ENCODE data around the gene FAM170B. TPM values are rescaled to one million over a fixed set of nuclear protein-coding genes. Genes with fewer than 3 reads are reported as not detected.

Gene FAM170B
- total RNA-seq, 6 donors from 2014 or later: 0.24 TPM; not detected in 5

DNA sequence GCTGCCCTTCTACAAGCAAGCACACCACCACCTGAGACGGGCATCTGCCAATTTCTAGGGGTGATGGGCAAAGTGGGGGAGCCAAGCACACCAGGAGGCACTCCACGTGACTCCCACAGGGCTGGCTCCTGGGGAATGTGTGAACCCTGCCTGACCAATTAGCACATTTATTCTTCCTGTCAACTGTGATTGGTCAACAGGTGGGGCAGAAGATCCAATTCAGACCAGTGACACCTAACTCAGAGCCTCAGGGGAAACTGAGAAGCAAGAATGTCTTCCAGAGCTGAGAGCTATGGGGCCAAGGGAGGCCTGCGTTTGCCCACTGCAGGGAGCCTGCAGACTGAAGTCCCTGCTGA lies 38.9 kb upstream of the FAM170B start:
- H3K9me3 ChIP-seq: no peaks in the 10 kb centered on the region
- H3K36me3 ChIP-seq: no peaks in the 10 kb centered on the region
- 86 to 100% methylated on average over 1 to 3 of the region's 3 CpGs for WGBS, 2 donors
- no peak overlapping the region for H3K4me3 ChIP-seq
- TF ChIP-seq EP300 (IDR thresholded peaks at IDR 0.05) (no peak), POLR2A (IDR thresholded peaks at IDR 0.05) (no peak), POLR2AphosphoS5 (IDR thresholded peaks at IDR 0.05) (no peak)
- TF ChIP-seq, protein P1, sequence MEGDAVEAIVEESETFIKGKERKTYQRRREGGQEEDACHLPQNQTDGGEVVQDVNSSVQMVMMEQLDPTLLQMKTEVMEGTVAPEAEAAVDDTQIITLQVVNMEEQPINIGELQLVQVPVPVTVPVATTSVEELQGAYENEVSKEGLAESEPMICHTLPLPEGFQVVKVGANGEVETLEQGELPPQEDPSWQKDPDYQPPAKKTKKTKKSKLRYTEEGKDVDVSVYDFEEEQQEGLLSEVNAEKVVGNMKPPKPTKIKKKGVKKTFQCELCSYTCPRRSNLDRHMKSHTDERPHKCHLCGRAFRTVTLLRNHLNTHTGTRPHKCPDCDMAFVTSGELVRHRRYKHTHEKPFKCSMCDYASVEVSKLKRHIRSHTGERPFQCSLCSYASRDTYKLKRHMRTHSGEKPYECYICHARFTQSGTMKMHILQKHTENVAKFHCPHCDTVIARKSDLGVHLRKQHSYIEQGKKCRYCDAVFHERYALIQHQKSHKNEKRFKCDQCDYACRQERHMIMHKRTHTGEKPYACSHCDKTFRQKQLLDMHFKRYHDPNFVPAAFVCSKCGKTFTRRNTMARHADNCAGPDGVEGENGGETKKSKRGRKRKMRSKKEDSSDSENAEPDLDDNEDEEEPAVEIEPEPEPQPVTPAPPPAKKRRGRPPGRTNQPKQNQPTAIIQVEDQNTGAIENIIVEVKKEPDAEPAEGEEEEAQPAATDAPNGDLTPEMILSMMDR (IDR thresholded peaks at IDR 0.05): no peak
- no peaks in the 10 kb centered on the region for H3K27me3 ChIP-seq
- DNase-seq (no peak), ATAC-seq (ENCODE audit: low FRiP score in 2 of 2) (no peak)
- no peak overlapping the region for H3K27ac ChIP-seq
- peaks cover 11 to 15% (median 13%) of the 10 kb centered on the region in 4 donors for H3K4me1 ChIP-seq

GRCh38 chr10:49172061-49172776 lies 38.4 kb upstream of the FAM170B start:
- WGBS, 2 donors: 88 to 94% methylated on average over 3 to 4 of the region's 4 CpGs
- no peaks in the 10 kb centered on the region for H3K36me3 ChIP-seq
- H3K9me3 ChIP-seq: no peaks in the 10 kb centered on the region
- H3K4me1 ChIP-seq: peaks cover 5 to 9% (median 7%) of the 10 kb centered on the region in 4 donors
- H3K27ac ChIP-seq: no peak overlapping the region
- TF ChIP-seq, protein P1 (IDR thresholded peaks at IDR 0.05): no peak
- TF ChIP-seq EP300 (IDR thresholded peaks at IDR 0.05) (no peak), POLR2AphosphoS5 (IDR thresholded peaks at IDR 0.05) (no peak), POLR2A (IDR thresholded peaks at IDR 0.05) (no peak)
- DNase-seq (no peak), ATAC-seq (ENCODE audit: low FRiP score in 2 of 2) (no peak)
- H3K4me3 ChIP-seq: no peak overlapping the region
- H3K27me3 ChIP-seq: no peaks in the 10 kb centered on the region

DNA sequence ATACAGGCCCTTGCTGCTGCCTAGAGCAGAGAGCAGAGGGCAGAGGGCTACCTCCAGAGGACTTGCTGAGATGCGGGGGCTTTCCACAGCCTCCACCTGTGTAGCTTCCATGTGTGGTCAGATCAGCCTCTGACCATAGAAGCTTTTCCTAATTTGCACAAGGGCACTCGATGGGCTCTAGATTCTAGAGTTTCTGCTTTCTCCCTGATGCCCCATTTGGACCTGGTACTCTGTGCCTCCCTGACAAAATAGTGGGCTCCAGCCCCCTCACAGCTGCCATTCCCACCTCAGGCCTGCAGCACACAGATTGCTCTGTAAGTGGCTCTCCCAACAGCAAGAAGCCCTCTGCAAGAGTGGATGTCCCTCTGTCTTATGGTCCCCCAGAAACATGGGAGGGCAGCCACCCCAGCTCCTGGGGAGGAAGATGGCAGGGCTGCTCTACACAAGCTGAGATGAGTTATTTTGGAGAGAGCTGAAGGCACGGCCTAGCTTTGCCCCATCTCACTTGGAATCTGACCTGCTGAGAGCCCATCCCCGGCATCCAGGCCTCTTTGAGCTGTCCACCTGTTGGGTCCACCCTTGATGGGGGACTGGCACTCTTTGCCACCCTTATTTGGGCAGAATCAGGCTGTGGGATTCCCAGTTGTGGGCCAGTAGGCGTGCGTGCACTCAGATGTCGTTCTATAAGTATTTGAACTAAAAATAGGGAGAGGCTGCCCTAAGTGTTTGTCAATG lies 37.7 kb upstream of the FAM170B start:
- no peak for ATAC-seq (ENCODE audit: low FRiP score in 2 of 2)
- 76 to 81% methylated on average over 7 of the region's 7 CpGs for WGBS, 2 donors
- H3K27ac ChIP-seq: no peak overlapping the region

DNA sequence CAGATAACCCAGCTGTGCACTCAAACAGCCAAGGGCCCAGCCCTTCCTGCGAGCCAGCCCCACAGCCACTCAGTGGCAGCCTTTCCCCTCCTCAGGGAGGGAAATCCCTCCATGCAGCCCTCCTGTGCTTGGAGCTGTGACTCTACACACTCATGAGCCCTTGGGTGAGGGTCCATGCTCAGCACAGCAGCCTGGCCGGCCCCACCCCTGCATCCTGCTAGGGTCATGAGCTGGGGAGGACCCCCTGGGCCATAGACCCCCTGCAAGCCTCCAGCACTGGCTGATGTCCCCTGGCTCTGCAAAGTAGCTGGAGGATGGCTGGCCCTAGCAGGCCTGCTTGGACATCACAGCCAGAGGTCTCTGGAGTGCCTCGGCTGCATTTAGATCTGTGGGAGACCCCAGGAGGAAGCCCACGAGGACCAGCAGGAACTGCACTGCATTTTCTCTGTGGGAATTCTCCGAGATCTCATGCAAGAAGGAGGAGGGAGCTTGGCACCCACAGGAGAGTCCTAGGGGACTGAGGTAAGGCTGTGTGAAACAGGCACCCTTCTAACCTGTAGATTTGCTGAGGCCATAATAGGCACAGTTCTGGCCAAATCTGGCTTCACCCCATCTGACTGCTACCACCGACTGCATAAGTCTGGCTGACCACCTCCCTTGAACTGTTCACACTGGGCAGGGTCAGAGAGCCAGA lies 37.0 kb upstream of the FAM170B start:
- H3K4me3 ChIP-seq: no peak overlapping the region
- peak in 1 of 2 donors; percentile 63 for DNase-seq
- no peaks in the 10 kb centered on the region for H3K9me3 ChIP-seq
- peaks cover 0 to 4% (median 0%) of the 10 kb centered on the region in 4 donors for H3K36me3 ChIP-seq
- WGBS, 2 donors: 85 to 92% methylated on average over 5 to 6 of the region's 6 CpGs
- H3K4me1 ChIP-seq: peaks cover 0 to 4% (median 1%) of the 10 kb centered on the region in 4 donors
- H3K27me3 ChIP-seq: no peaks in the 10 kb centered on the region
- H3K27ac ChIP-seq: no peak overlapping the region
- TF ChIP-seq, protein P1 (IDR thresholded peaks at IDR 0.05): no peak
- TF ChIP-seq POLR2AphosphoS5 (IDR thresholded peaks at IDR 0.05) (no peak), POLR2A (IDR thresholded peaks at IDR 0.05) (no peak), EP300 (IDR thresholded peaks at IDR 0.05) (no peak)
- no peak for ATAC-seq (ENCODE audit: low FRiP score in 2 of 2)

More for the DNA sequence above, 37.7 kb upstream of the FAM170B start:
- Histone ChIP-seq H3K9me3 (no peaks in the 10 kb centered on the region), H3K36me3 (no peaks in the 10 kb centered on the region), H3K4me1 (peaks cover 0 to 4% (median 1%) of the 10 kb centered on the region in 4 donors), H3K27me3 (no peaks in the 10 kb centered on the region), H3K4me3 (no peak overlapping the region)
- DNase-seq: no peak
- no peak for TF ChIP-seq POLR2A (IDR thresholded peaks at IDR 0.05)
- TF ChIP-seq EP300 (IDR thresholded peaks at IDR 0.05): no peak
- TF ChIP-seq, protein P1 (IDR thresholded peaks at IDR 0.05): no peak
- no peak for TF ChIP-seq POLR2AphosphoS5 (IDR thresholded peaks at IDR 0.05)
